ENCODE results near the gene ABLIM1. TPM values are rescaled to one million over a fixed set of nuclear protein-coding genes. Genes with fewer than 3 reads are reported as not detected.
A peak's percentile ranks its signal among the peaks of the same experiment; 100 is the strongest.

Gene ABLIM1
- total RNA-seq, 3 donors from 2014 or later (not counting 1 experiment from before 2014, with no cell fraction given): 71.9 to 118 (median 73.5) TPM

GRCh38 chr10:114631090-114631665, 26.9 kb downstream of the ABLIM1 start:
- Mint-ChIP-seq H3K27ac (peak overlapping the region in 1 of 2 donors; percentile 52), H3K27me3 (ENCODE audit: low read depth in 2 of 2) (peaks cover 44 to 67% of the 10 kb centered on the region in 2 donors)
- TF ChIP-seq CTCF (IDR thresholded peaks at IDR 0.05): no peak

GRCh38 chr10:114629824-114630730, 28.0 kb downstream of the ABLIM1 start:
- no peak overlapping the region for H3K27ac ChIP-seq (ENCODE audit: low read length)
- intact Hi-C loops (cut with micrococcal nuclease): no loop called here
- H3K4me1 ChIP-seq (ENCODE audit: control insufficient read depth, insufficient read depth, low read length): peaks cover 12% of the 10 kb centered on the region
- no peak for TF ChIP-seq CTCF (IDR thresholded peaks at IDR 0.05)
- H3K4me3 ChIP-seq (ENCODE audit: low read length): no peak overlapping the region
- no peak for ATAC-seq
- Mint-ChIP-seq H3K27ac (no peak overlapping the region), H3K27me3 (ENCODE audit: low read depth in 2 of 2) (peaks cover 40 to 57% of the 10 kb centered on the region in 2 donors), H3K4me1 (peaks cover 19 to 33% of the 10 kb centered on the region in 2 donors), H3K36me3 (no peaks in the 10 kb centered on the region), H3K4me3 (peak overlapping the region; percentile 88), H3K9me3 (no peaks in the 10 kb centered on the region)
- WGBS (ENCODE audit: insufficient coverage): 86% methylated on average over 2 of the region's 4 CpGs
- H3K27me3 ChIP-seq (ENCODE audit: control insufficient read depth, insufficient read depth, low read length): peaks cover 17% of the 10 kb centered on the region
- DNase-seq: no peak
- H3K36me3 ChIP-seq (ENCODE audit: control insufficient read depth, insufficient read depth, low read length): no peaks in the 10 kb centered on the region
- no peaks in the 10 kb centered on the region for H3K9me3 ChIP-seq (ENCODE audit: control insufficient read depth, insufficient read depth, low read length)

More at GRCh38 chr10:114631090-114631665, 26.9 kb downstream of the ABLIM1 start:
- WGBS (ENCODE audit: insufficient coverage): 73% methylated on average over 3 of the region's 9 CpGs
- H3K4me1 ChIP-seq (ENCODE audit: control insufficient read depth, insufficient read depth, low read length): peaks cover 12% of the 10 kb centered on the region
- no peak overlapping the region for H3K4me3 ChIP-seq (ENCODE audit: low read length)
- no peak overlapping the region for H3K27ac ChIP-seq (ENCODE audit: low read length)
- H3K27me3 ChIP-seq (ENCODE audit: control insufficient read depth, insufficient read depth, low read length): peaks cover 17% of the 10 kb centered on the region
- H3K9me3 ChIP-seq (ENCODE audit: control insufficient read depth, insufficient read depth, low read length): no peaks in the 10 kb centered on the region
- peak overlapping the region; percentile 88 for H3K4me3 Mint-ChIP-seq
- ATAC-seq (no peak), DNase-seq (no peak)
- intact Hi-C loops (cut with micrococcal nuclease): no loop called here
- no peaks in the 10 kb centered on the region for H3K36me3 Mint-ChIP-seq
- H3K9me3 Mint-ChIP-seq: no peaks in the 10 kb centered on the region
- no peaks in the 10 kb centered on the region for H3K36me3 ChIP-seq (ENCODE audit: control insufficient read depth, insufficient read depth, low read length)
- H3K4me1 Mint-ChIP-seq: peaks cover 19 to 28% of the 10 kb centered on the region in 2 donors

GRCh38 chr10:114629083-114629823, 28.8 kb downstream of the ABLIM1 start:
- peaks cover 19 to 33% of the 10 kb centered on the region in 2 donors for H3K4me1 Mint-ChIP-seq
- H3K27ac Mint-ChIP-seq: no peak overlapping the region
- no peak for TF ChIP-seq CTCF (IDR thresholded peaks at IDR 0.05)
- Histone ChIP-seq H3K27ac (ENCODE audit: low read length) (no peak overlapping the region), H3K36me3 (ENCODE audit: control insufficient read depth, insufficient read depth, low read length) (no peaks in the 10 kb centered on the region), H3K27me3 (ENCODE audit: control insufficient read depth, insufficient read depth, low read length) (peaks cover 17% of the 10 kb centered on the region), H3K4me3 (ENCODE audit: low read length) (no peak overlapping the region), H3K9me3 (ENCODE audit: control insufficient read depth, insufficient read depth, low read length) (peaks cover 1% of the 10 kb centered on the region), H3K4me1 (ENCODE audit: control insufficient read depth, insufficient read depth, low read length) (peaks cover 12% of the 10 kb centered on the region)
- ATAC-seq: no peak
- WGBS (ENCODE audit: insufficient coverage): 85% methylated on average over 9 of the region's 9 CpGs
- intact Hi-C loops (cut with micrococcal nuclease): no loop called here
- H3K27me3 Mint-ChIP-seq (ENCODE audit: low read depth in 2 of 2): peaks cover 38 to 50% of the 10 kb centered on the region in 2 donors
- H3K9me3 Mint-ChIP-seq: no peaks in the 10 kb centered on the region
- no peaks in the 10 kb centered on the region for H3K36me3 Mint-ChIP-seq
- H3K4me3 Mint-ChIP-seq: no peak overlapping the region
- no peak for DNase-seq

Data from natural killer cell (primary cell).